ENCODE measurements around the gene CEACAM3.

The CEACAM3 gene

DNA sequence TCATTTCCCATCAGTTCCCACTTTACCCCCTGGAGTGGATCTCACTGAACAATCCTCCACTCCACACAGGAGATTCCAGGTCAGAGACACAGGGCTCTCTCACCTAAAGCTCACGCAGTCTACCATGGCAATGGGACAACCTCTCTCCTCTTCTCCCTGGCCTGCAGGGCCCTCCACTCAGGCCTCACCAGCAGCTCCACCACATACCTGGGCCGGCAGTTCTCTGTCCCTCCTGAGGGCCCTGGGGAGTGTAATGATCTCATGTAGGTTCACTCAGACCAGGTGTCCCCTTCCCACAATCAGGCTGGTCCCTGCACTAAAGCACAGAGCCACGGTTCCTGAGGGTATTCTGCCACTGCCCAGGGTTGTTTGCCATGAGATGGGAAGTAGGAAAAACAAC lies 15.6 kb downstream of the CEACAM3 start:
- Histone ChIP-seq H3K4me3 (ENCODE audit: low read depth in 1 of 2, low read length in 2 of 2) (no peak overlapping the region), H3K36me3 (ENCODE audit: insufficient read depth, low read length) (no peaks in the 10 kb centered on the region), H3K4me1 (ENCODE audit: insufficient read depth, low read length) (no peaks in the 10 kb centered on the region), H3K27me3 (ENCODE audit: control insufficient read depth in 1 of 2, insufficient read depth in 2 of 2, low read length in 2 of 2) (peaks cover 0 to 4% of the 10 kb centered on the region in 2 donors), H3K27ac (ENCODE audit: low read depth, low read length) (no peak overlapping the region), H3K9ac (ENCODE audit: low read length) (no peak overlapping the region), H3K9me3 (ENCODE audit: low read length) (no peaks in the 10 kb centered on the region)

DNA sequence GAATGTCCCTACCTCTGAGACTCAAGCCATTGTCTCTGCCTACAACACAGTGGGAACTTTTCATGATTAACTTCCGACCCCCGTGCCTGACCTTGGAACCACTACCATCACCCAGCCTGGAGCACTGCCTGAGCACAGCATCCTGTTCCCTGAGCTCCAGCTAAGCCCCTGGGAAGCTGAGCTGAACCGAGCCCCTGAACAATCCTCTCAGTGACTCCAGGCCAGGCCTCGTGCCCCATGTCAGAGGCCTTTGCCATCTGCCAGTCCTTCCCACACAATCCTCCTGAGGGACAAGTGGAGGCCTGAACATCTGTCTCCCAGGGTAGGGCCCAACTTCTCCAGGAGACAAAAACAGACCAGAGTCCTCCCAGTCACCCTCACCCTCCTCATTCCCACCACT lies 17.5 kb downstream of the CEACAM3 start:
- H3K27me3 ChIP-seq (ENCODE audit: control insufficient read depth in 1 of 2, insufficient read depth in 2 of 2, low read length in 2 of 2), result peaks cover 0 to 4% of the 10 kb centered on the region in 2 donors
- H3K36me3 ChIP-seq (ENCODE audit: insufficient read depth, low read length), result no peaks in the 10 kb centered on the region
- H3K9ac ChIP-seq (ENCODE audit: low read length), result no peak overlapping the region
- no peak overlapping the region for H3K27ac ChIP-seq (ENCODE audit: low read depth, low read length)
- no peaks in the 10 kb centered on the region for H3K9me3 ChIP-seq (ENCODE audit: low read length)
- no peaks in the 10 kb centered on the region for H3K4me1 ChIP-seq (ENCODE audit: insufficient read depth, low read length)
- no peak overlapping the region for H3K4me3 ChIP-seq (ENCODE audit: low read depth in 1 of 2, low read length in 2 of 2)

DNA sequence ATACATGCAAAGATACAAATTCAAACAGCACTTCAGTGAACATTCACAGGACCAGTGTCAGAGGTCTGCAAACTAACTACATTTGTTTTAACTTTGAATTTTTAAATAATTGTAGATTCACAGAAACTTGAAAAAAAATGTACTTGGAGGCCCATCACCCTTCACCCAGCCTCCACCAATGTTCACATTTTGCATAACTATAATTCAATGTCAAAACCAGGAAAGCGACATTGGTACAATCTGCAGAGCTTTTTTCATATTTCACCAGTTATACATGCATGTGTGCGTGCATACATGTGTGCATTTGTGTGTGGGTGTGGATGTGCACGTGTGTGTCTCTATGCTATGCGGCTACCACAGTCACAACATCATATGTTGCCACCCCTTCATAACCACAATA lies 18.9 kb downstream of the CEACAM3 start:
- Histone ChIP-seq H3K27me3 (ENCODE audit: control insufficient read depth in 1 of 2, insufficient read depth in 2 of 2, low read length in 2 of 2) (peaks cover 0 to 3% of the 10 kb centered on the region in 2 donors), H3K27ac (ENCODE audit: low read depth, low read length) (no peak overlapping the region), H3K36me3 (ENCODE audit: insufficient read depth, low read length) (no peaks in the 10 kb centered on the region), H3K4me3 (ENCODE audit: low read depth in 1 of 2, low read length in 2 of 2) (no peak overlapping the region), H3K4me1 (ENCODE audit: insufficient read depth, low read length) (no peaks in the 10 kb centered on the region), H3K9ac (ENCODE audit: low read length) (no peak overlapping the region), H3K9me3 (ENCODE audit: low read length) (no peaks in the 10 kb centered on the region)

DNA sequence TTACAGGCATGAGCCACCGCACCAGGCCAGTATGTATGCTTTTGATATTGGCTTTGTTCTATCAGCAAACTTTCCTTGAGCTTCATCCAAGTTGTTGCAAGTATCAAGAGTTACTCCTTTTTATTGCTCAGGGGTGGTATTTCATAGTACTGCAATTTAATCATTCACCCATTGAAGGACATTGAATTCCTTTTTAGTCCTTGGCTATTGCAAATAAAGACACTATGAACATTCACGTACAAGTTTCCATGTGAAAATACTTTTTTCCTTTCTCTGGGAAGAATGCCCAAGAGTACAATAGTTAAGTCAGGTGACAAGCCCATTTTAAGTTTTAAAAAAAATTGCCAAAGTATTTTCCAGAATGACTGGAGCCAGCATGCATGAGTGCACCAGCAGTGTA lies 20.4 kb downstream of the CEACAM3 start:
- Histone ChIP-seq H3K27ac (ENCODE audit: low read depth, low read length) (no peak overlapping the region), H3K27me3 (ENCODE audit: control insufficient read depth in 1 of 2, insufficient read depth in 2 of 2, low read length in 2 of 2) (no peaks in the 10 kb centered on the region), H3K9me3 (ENCODE audit: low read length) (no peaks in the 10 kb centered on the region), H3K4me3 (ENCODE audit: low read depth in 1 of 2, low read length in 2 of 2) (no peak overlapping the region), H3K9ac (ENCODE audit: low read length) (no peak overlapping the region), H3K36me3 (ENCODE audit: insufficient read depth, low read length) (no peaks in the 10 kb centered on the region), H3K4me1 (ENCODE audit: insufficient read depth, low read length) (no peaks in the 10 kb centered on the region)

DNA sequence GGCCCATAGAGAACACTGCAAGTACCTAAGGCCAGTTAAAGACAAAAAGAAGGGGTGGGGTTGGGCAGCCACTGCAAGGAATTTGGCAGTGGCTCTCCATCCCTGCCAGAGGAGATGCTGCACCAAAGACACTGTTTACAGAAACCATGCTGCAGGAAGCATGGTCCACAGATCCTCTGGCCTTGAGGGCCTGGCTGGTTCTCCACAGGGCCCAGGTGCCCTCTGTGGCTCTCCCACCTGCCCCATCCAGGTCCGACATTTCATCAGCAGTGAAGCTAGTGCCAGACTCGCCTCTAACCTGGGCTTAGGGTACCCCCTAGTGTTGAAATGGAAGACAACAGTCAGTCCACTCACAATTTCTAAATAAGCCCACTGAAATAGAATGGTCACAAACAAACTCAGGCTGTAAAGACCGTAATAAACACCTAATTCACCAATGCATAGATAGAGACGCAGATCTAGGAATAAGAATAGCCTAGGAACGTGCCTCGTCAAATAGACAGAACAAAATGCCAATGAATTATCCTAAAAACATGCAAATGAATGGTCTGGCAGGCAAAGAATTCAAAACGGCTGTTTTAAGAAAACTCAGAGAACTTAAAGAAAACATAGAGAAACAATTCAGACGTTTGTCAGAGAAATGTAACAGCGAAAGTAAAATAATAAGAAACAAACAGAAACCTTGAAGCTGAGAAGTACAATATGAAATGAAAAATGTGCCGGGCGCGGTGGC lies 24.8 kb downstream of the CEACAM3 start:
- no peak overlapping the region for H3K9ac ChIP-seq (ENCODE audit: low read length)
- H3K36me3 ChIP-seq (ENCODE audit: insufficient read depth, low read length), result no peaks in the 10 kb centered on the region
- no peak overlapping the region for H3K4me3 ChIP-seq (ENCODE audit: low read depth in 1 of 2, low read length in 2 of 2)
- H3K27ac ChIP-seq (ENCODE audit: low read depth, low read length), result no peak overlapping the region
- H3K9me3 ChIP-seq (ENCODE audit: low read length), result no peaks in the 10 kb centered on the region
- no peaks in the 10 kb centered on the region for H3K4me1 ChIP-seq (ENCODE audit: insufficient read depth, low read length)
- H3K27me3 ChIP-seq (ENCODE audit: control insufficient read depth in 1 of 2, insufficient read depth in 2 of 2, low read length in 2 of 2), result no peaks in the 10 kb centered on the region

DNA sequence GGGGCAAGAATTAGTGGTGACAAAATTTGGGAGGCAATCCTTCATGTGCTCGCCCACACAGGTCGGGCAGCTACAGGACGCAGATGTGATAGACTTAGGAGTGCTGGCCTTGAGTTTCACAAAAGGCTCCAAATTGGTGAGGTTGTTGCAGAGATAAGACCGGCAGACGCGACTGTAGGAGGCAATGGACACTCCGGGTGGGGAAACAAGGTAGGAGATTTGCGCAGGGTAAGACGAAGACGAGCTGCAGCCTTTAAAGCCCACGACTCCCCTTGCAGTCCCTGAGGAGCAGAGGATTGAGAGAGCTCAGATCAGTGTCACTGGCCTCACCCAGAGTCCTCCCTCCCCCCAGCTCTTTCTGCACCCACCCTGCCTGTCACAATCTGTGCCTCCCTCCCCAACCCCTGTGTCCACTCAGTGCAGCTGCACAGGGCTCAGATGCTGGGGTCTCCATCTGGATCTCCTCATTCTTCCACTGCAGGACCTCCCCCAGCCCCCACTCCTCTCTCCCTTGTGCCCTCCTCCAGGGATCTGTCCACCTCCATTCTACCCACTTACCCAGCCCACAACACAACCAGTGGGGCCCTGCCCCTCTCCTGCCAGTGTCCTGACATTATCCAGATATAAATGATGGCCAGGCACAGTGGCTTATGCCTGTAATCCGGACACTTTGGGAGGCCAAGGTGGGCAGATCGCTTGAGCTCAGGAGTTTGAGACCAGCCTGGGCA lies 41.8 kb downstream of the CEACAM3 start:
- no peak overlapping the region for H3K27ac ChIP-seq (ENCODE audit: low read depth, low read length)
- H3K27me3 ChIP-seq (ENCODE audit: control insufficient read depth in 1 of 2, insufficient read depth in 2 of 2, low read length in 2 of 2), result peaks cover 4 to 10% of the 10 kb centered on the region in 2 donors
- H3K4me3 ChIP-seq (ENCODE audit: low read depth in 1 of 2, low read length in 2 of 2), result no peak overlapping the region

GRCh38 chr19:41839211-41839610 lies 42.8 kb downstream of the CEACAM3 start:
- Histone ChIP-seq H3K27ac (ENCODE audit: low read depth, low read length) (no peak overlapping the region), H3K9ac (ENCODE audit: low read length) (no peak overlapping the region), H3K9me3 (ENCODE audit: low read length) (no peaks in the 10 kb centered on the region), H3K27me3 (ENCODE audit: control insufficient read depth in 1 of 2, insufficient read depth in 2 of 2, low read length in 2 of 2) (peaks cover 4 to 10% of the 10 kb centered on the region in 2 donors), H3K4me1 (ENCODE audit: insufficient read depth, low read length) (no peaks in the 10 kb centered on the region), H3K36me3 (ENCODE audit: insufficient read depth, low read length) (no peaks in the 10 kb centered on the region), H3K4me3 (ENCODE audit: low read depth in 1 of 2, low read length in 2 of 2) (no peak overlapping the region)

More for the DNA sequence above, 41.8 kb downstream of the CEACAM3 start:
- Histone ChIP-seq H3K9ac (ENCODE audit: low read length) (no peak overlapping the region), H3K36me3 (ENCODE audit: insufficient read depth, low read length) (no peaks in the 10 kb centered on the region), H3K9me3 (ENCODE audit: low read length) (no peaks in the 10 kb centered on the region), H3K4me1 (ENCODE audit: insufficient read depth, low read length) (no peaks in the 10 kb centered on the region)

DNA sequence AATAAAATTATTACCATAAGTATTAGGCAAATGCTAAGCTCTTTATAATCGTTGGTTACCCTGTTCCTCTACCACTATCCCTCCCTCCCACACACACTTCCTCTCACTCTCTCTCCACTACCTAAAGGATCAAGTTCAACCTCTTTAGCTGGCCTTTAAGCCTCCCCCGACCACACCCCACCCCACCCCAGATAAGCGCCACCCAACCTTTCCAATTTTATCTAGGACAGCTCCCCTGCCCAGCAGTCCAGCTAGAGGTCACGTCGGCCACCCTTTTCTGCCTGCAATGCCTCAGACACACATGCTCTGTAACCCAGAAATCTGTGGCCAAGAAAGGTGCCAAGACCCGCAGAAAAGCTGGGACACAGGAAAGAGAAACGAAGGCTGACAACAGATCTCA lies 47.0 kb downstream of the CEACAM3 start:
- Histone ChIP-seq H3K4me1 (ENCODE audit: insufficient read depth, low read length) (no peaks in the 10 kb centered on the region), H3K27me3 (ENCODE audit: control insufficient read depth in 1 of 2, insufficient read depth in 2 of 2, low read length in 2 of 2) (peaks cover 0 to under 1% of the 10 kb centered on the region in 2 donors), H3K27ac (ENCODE audit: low read depth, low read length) (no peak overlapping the region), H3K4me3 (ENCODE audit: low read depth in 1 of 2, low read length in 2 of 2) (no peak overlapping the region), H3K9ac (ENCODE audit: low read length) (no peak overlapping the region), H3K36me3 (ENCODE audit: insufficient read depth, low read length) (no peaks in the 10 kb centered on the region), H3K9me3 (ENCODE audit: low read length) (no peaks in the 10 kb centered on the region)

- Histone ChIP-seq H3K27ac (ENCODE audit: low read depth, low read length) (no peak within 1 kb of the TSS), H3K4me1 (ENCODE audit: insufficient read depth, low read length) (no peaks in the 10 kb centered on the region), H3K9me3 (ENCODE audit: low read length) (no peaks in the 10 kb centered on the region), H3K27me3 (ENCODE audit: control insufficient read depth in 1 of 2, insufficient read depth in 2 of 2, low read length in 2 of 2) (no peaks in the 10 kb centered on the region), H3K36me3 (ENCODE audit: insufficient read depth, low read length) (no peaks in the 10 kb centered on the region), H3K4me3 (ENCODE audit: low read depth in 1 of 2, low read length in 2 of 2) (no peak within 1 kb of the TSS), H3K9ac (ENCODE audit: low read length) (no peak within 1 kb of the TSS)
Measured at GRCh38 chr19:41844601-41845000, 48.2 kb downstream of the CEACAM3 start, which contains the start of gene LYPD4. Gene LYPD4, minus strand, starts transcription at chr19:41844683. Its CDS starts 5,398 bp downstream, at chr19:41839285.

DNA sequence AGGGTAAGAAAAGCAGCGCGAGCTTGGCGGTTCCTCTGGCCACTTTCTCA lies 48.4 kb downstream of the CEACAM3 start, which contains the start of gene DMRTC2:
Gene DMRTC2 (plus strand): TSS at position 42 of the 50 bp plus-strand sequence. CDS start 2,387 bp downstream, outside the sequence.
- Histone ChIP-seq H3K36me3 (ENCODE audit: insufficient read depth, low read length) (no peaks in the 10 kb centered on the region), H3K27ac (ENCODE audit: low read depth, low read length) (no peak within 1 kb of the TSS), H3K27me3 (ENCODE audit: control insufficient read depth in 1 of 2, insufficient read depth in 2 of 2, low read length in 2 of 2) (no peaks in the 10 kb centered on the region), H3K9me3 (ENCODE audit: low read length) (no peaks in the 10 kb centered on the region), H3K9ac (ENCODE audit: low read length) (no peak within 1 kb of the TSS), H3K4me1 (ENCODE audit: insufficient read depth, low read length) (no peaks in the 10 kb centered on the region), H3K4me3 (ENCODE audit: low read depth in 1 of 2, low read length in 2 of 2) (no peak within 1 kb of the TSS)

- Histone ChIP-seq H3K4me1 (ENCODE audit: insufficient read depth, low read length) (no peaks in the 10 kb centered on the region), H3K9ac (ENCODE audit: low read length) (no peak overlapping the region), H3K27me3 (ENCODE audit: control insufficient read depth in 1 of 2, insufficient read depth in 2 of 2, low read length in 2 of 2) (no peaks in the 10 kb centered on the region), H3K4me3 (ENCODE audit: low read depth in 1 of 2, low read length in 2 of 2) (no peak overlapping the region), H3K9me3 (ENCODE audit: low read length) (no peaks in the 10 kb centered on the region), H3K36me3 (ENCODE audit: insufficient read depth, low read length) (no peaks in the 10 kb centered on the region), H3K27ac (ENCODE audit: low read depth, low read length) (no peak overlapping the region)
Measured at GRCh38 chr19:41845051-41845590, 48.7 kb downstream of the CEACAM3 start.
